HG03520 (cell line): ENCODE results near the gene CD300LF.

Experiments
- ATAC-seq: cut with Tn5 transposase; IDR thresholded peaks from one replicate; pipeline ENCODE4 v1.9.1; 2021; ENCODE audit warnings: mild to moderate bottlenecking, moderate library complexity; ENCODE audit not compliant: unreplicated experiment

The CD300LF gene

GRCh38 chr17:74730491-74731346 lies 18.0 kb upstream of the CD300LF start:
- ATAC-seq: no peak

GRCh38 chr17:74729866-74730265 lies 17.1 kb upstream of the CD300LF start:
- no peak for ATAC-seq

GRCh38 chr17:74729368-74729767 lies 16.6 kb upstream of the CD300LF start:
- ATAC-seq: no peak

- ATAC-seq: no peak
These were observed 16.0 kb upstream of the CD300LF start for GRCh38 chr17:74728702-74729075.

GRCh38 chr17:74728033-74728701 lies 15.4 kb upstream of the CD300LF start:
- ATAC-seq: no peak

- no peak for ATAC-seq
These were observed 12.4 kb upstream of the CD300LF start for GRCh38 chr17:74725111-74725510.

GRCh38 chr17:74723891-74724290 lies 11.2 kb upstream of the CD300LF start:
- no peak for ATAC-seq

GRCh38 chr17:74722782-74723181 lies 10.1 kb upstream of the CD300LF start:
- ATAC-seq: no peak

- ATAC-seq: no peak
These were observed 7.8 kb upstream of the CD300LF start for GRCh38 chr17:74720506-74720905.

GRCh38 chr17:74715144-74715543 lies 2.4 kb upstream of the CD300LF start:
- ATAC-seq: no peak

GRCh38 chr17:74713171-74713755 lies 540 bp upstream of the CD300LF start:
- ATAC-seq: no peak

GRCh38 chr17:74712301-74712700 lies 422 bp downstream of the CD300LF start:
- no peak for ATAC-seq

GRCh38 chr17:74711058-74711824 lies 1.5 kb downstream of the CD300LF start:
- no peak for ATAC-seq

- no peak for ATAC-seq
These were observed 8.2 kb downstream of the CD300LF start for GRCh38 chr17:74704544-74704943.

GRCh38 chr17:74703311-74703710 lies 9.4 kb downstream of the CD300LF start:
- ATAC-seq: no peak

- no peak for ATAC-seq
These were observed 10.4 kb downstream of the CD300LF start for GRCh38 chr17:74702116-74702871.

GRCh38 chr17:74699236-74699635 lies 13.5 kb downstream of the CD300LF start:
- ATAC-seq: no peak

GRCh38 chr17:74698069-74698468 lies 14.7 kb downstream of the CD300LF start:
- no peak for ATAC-seq

- no peak for ATAC-seq
These were observed 15.2 kb downstream of the CD300LF start for GRCh38 chr17:74697515-74697914.

GRCh38 chr17:74695629-74696028 lies 17.1 kb downstream of the CD300LF start:
- ATAC-seq: no peak

GRCh38 chr17:74694081-74694480 lies 18.6 kb downstream of the CD300LF start:
- ATAC-seq: no peak
